HG03066 (cell line): Measurements from ENCODE around the gene ALOX12B.

Experiments used
- ATAC-seq: cut with Tn5 transposase; IDR thresholded peaks from one replicate; pipeline ENCODE4 v1.9.1; 2021; ENCODE audit warnings: low read depth; ENCODE audit not compliant: unreplicated experiment

Gene ALOX12B

GRCh38 chr17:8087075-8087951 is at the start of gene ALOX12B:
Gene ALOX12B (minus strand): TSS chr17:8087716. CDS start chr17:8087442, 274 bp downstream.
- ATAC-seq, result no peak

GRCh38 chr17:8133941-8134340 is 46.4 kb upstream of the ALOX12B start:
- no peak for ATAC-seq

GRCh38 chr17:8133399-8133798 is 45.9 kb upstream of the ALOX12B start:
- ATAC-seq, result no peak

- ATAC-seq, result no peak
Measured at GRCh38 chr17:8131844-8132441, 44.4 kb upstream of the ALOX12B start.

GRCh38 chr17:8128125-8128784 is 40.7 kb upstream of the ALOX12B start:
- no peak for ATAC-seq

GRCh38 chr17:8126491-8127066 is 39.1 kb upstream of the ALOX12B start:
- no peak for ATAC-seq

- ATAC-seq, result no peak
Measured at GRCh38 chr17:8125947-8126490, 38.5 kb upstream of the ALOX12B start.

GRCh38 chr17:8125154-8125946 is 37.8 kb upstream of the ALOX12B start:
- ATAC-seq, result no peak

- no peak for ATAC-seq
Measured at GRCh38 chr17:8124350-8125153, 37.0 kb upstream of the ALOX12B start.

- no peak for ATAC-seq
Measured at GRCh38 chr17:8123695-8124349, 36.3 kb upstream of the ALOX12B start, which contains the start of gene HES7. Gene HES7 (minus strand): TSS chr17:8124106. CDS start chr17:8124084, 22 bp downstream.

- ATAC-seq, result no peak
Measured at GRCh38 chr17:8122924-8123694, 35.6 kb upstream of the ALOX12B start.

- ATAC-seq, result no peak
Measured at GRCh38 chr17:8122422-8122923, 35.0 kb upstream of the ALOX12B start.

- ATAC-seq, result no peak
Measured at GRCh38 chr17:8121681-8122421, 34.3 kb upstream of the ALOX12B start.

- no peak for ATAC-seq
Measured at GRCh38 chr17:8121407-8121680, 33.8 kb upstream of the ALOX12B start.

GRCh38 chr17:8120520-8121406 is 33.2 kb upstream of the ALOX12B start:
- ATAC-seq, result no peak
